ENCODE measurements around the gene HPS4. TPM values are rescaled to one million over a fixed set of nuclear protein-coding genes. Genes with fewer than 3 reads are reported as not detected.

The HPS4 gene
- total RNA-seq, 4 donors from 2014 or later = 7.0 to 13.9 (median 10.5) TPM

DNA sequence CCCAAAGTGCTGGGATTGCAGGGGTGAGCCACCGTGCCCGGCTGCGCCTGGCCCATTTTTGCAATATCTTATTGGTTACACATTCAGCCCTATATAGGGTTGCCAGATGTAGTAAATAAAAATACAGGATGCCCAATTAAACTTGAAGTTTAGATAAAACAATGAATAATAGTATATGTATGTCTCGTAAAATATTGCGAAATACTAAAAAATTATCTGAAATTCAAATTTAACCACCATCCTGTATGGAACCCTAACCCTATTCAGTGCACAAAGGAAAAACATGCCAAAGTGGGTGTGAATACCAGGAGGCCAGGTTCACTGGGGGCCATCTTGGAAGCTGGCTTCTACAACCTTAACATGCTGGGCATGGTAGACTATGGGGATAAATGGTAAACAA lies 33.8 kb upstream of the HPS4 start:
- H3K9me3 ChIP-seq = no peaks in the 10 kb centered on the region
- no peak overlapping the region for H3K4me3 ChIP-seq
- DNase-seq = no peak
- intact Hi-C loops (cut with DNase I; ENCODE audit: low total_unique reads) (no loop called here), in situ Hi-C loops (cut with MboI; ENCODE audit: low sequenced_read_pairs in 4 of 4) (no loop called here)
- H3K27ac ChIP-seq = no peak overlapping the region
- no peaks in the 10 kb centered on the region for H3K27me3 ChIP-seq
- no peak for ATAC-seq
- peaks cover 13 to 17% of the 10 kb centered on the region in 2 donors for H3K4me1 ChIP-seq
- TF ChIP-seq, protein P1, sequence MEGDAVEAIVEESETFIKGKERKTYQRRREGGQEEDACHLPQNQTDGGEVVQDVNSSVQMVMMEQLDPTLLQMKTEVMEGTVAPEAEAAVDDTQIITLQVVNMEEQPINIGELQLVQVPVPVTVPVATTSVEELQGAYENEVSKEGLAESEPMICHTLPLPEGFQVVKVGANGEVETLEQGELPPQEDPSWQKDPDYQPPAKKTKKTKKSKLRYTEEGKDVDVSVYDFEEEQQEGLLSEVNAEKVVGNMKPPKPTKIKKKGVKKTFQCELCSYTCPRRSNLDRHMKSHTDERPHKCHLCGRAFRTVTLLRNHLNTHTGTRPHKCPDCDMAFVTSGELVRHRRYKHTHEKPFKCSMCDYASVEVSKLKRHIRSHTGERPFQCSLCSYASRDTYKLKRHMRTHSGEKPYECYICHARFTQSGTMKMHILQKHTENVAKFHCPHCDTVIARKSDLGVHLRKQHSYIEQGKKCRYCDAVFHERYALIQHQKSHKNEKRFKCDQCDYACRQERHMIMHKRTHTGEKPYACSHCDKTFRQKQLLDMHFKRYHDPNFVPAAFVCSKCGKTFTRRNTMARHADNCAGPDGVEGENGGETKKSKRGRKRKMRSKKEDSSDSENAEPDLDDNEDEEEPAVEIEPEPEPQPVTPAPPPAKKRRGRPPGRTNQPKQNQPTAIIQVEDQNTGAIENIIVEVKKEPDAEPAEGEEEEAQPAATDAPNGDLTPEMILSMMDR (IDR thresholded peaks at IDR 0.05 in 4 of 5, conservative IDR thresholded peaks at IDR 0.05 in 1 of 5) = no peak
- TF ChIP-seq POLR2A (IDR thresholded peaks at IDR 0.05) = no peak
- no peaks in the 10 kb centered on the region for H3K36me3 ChIP-seq

DNA sequence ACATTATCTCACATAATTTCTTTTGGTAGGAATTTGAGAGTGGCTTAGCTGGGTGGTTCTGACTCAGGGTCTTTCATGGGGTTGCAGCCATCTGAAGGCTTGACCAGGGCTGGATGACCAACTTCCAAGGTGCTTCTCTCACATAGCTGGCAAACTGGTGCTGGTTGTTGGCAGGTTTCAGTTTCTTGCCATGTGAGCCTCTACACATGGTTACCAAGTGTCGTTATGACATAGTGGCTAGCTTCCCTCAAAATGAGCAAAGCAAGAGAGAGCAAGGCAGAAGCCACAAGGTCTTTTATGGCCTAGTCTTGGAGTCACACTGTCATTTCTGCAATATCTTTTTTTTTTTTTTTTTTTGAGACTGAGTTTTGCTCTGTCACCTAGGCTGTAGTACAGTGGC lies 32.9 kb upstream of the HPS4 start:
- H3K27me3 ChIP-seq = no peaks in the 10 kb centered on the region
- in situ Hi-C loops (cut with MboI; ENCODE audit: low sequenced_read_pairs in 4 of 4) = no loop called here
- TF ChIP-seq, protein P1 (IDR thresholded peaks at IDR 0.05 in 4 of 5, conservative IDR thresholded peaks at IDR 0.05 in 1 of 5) = no peak
- no peak for TF ChIP-seq POLR2A (IDR thresholded peaks at IDR 0.05)
- H3K36me3 ChIP-seq = no peaks in the 10 kb centered on the region
- ATAC-seq (peak; percentile 25 to 65), DNase-seq (no peak)
- H3K4me1 ChIP-seq = peaks cover 15 to 21% of the 10 kb centered on the region in 2 donors
- H3K9me3 ChIP-seq = no peaks in the 10 kb centered on the region
- no peak overlapping the region for H3K4me3 ChIP-seq
- intact Hi-C loops (cut with DNase I; ENCODE audit: low total_unique reads) = no loop called here
- peak overlapping the region; percentile 18 to 54 (median 36) for H3K27ac ChIP-seq

DNA sequence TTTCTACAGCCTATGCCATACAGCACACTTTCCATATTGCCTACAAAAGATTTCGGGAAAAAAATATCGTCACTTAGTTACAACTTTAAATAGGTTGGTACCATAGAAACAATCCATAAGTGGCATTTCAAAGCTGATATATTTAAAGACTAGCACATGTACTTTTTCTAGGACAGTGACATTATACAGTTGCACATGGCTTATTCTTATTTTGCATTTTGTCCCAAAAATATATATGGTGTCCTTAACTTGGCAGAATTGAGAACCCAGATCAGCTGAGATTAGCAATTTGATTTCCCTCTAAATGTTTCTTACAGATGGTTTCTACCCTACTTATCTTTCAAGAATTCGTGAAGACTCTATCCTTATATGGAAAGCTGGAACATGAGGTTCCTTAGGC lies 32.3 kb upstream of the HPS4 start:
- no peak for TF ChIP-seq POLR2A (IDR thresholded peaks at IDR 0.05)
- TF ChIP-seq, protein P1 (IDR thresholded peaks at IDR 0.05 in 4 of 5, conservative IDR thresholded peaks at IDR 0.05 in 1 of 5) = no peak
- H3K27me3 ChIP-seq = no peaks in the 10 kb centered on the region
- in situ Hi-C loops (cut with MboI; ENCODE audit: low sequenced_read_pairs in 4 of 4) (no loop called here), intact Hi-C loops (cut with DNase I; ENCODE audit: low total_unique reads) (no loop called here)
- peak overlapping the region in 1 of 4 donors; percentile 27 for H3K27ac ChIP-seq
- ATAC-seq (no peak), DNase-seq (no peak)
- peaks cover 21 to 24% of the 10 kb centered on the region in 2 donors for H3K4me1 ChIP-seq
- no peaks in the 10 kb centered on the region for H3K9me3 ChIP-seq
- no peak overlapping the region for H3K4me3 ChIP-seq
- no peaks in the 10 kb centered on the region for H3K36me3 ChIP-seq

DNA sequence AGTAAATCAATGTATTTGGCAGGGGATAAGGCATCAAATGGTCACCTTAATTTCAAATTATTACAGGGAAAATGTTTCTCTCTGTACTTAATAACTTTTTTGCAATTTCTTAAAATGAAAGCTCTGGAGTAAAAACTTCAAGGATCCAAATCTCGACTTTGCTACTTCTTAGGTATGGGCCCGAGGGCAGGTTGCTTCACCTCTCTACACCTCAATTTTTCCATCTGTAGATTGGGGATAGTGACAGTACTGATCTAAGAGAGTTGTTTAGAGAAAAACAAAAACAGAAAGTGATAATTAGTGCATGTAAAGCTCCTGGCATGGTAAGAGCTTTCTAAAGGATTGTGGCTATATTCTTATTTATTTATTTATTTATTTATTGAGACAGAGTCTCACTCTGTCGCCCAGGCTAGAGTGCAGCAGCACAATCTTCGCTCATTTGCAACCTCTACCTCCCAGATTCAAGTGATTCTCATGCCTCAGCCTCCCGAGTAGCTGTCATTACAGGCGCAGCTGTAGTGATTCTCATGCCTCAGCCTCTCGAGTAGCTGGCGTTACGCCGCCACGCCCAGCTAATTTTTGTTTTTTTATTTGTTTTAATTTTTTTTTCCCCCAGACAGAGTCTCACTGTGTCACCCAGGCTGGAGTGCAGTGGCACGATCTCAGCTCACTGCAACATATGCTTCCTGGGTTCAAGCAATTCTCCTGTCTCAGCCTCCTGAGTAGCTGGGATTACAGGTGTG lies 31.0 kb upstream of the HPS4 start:
- in situ Hi-C loops (cut with MboI; ENCODE audit: low sequenced_read_pairs in 4 of 4) = no loop called here
- intact Hi-C loops (cut with DNase I; ENCODE audit: low total_unique reads) = no loop called here
- DNase-seq (no peak), ATAC-seq (no peak)
- TF ChIP-seq, protein P1 (IDR thresholded peaks at IDR 0.05 in 4 of 5, conservative IDR thresholded peaks at IDR 0.05 in 1 of 5) = no peak
- no peak for TF ChIP-seq POLR2A (IDR thresholded peaks at IDR 0.05)
- H3K27me3 ChIP-seq = no peaks in the 10 kb centered on the region
- peak overlapping the region in 1 of 4 donors; percentile 89 for H3K27ac ChIP-seq
- peaks cover 24 to 25% of the 10 kb centered on the region in 2 donors for H3K4me1 ChIP-seq
- no peaks in the 10 kb centered on the region for H3K9me3 ChIP-seq
- no peak overlapping the region for H3K4me3 ChIP-seq
- H3K36me3 ChIP-seq = peaks cover 0 to 12% of the 10 kb centered on the region in 2 donors
